T-helper 2 cell treated with Interferon-gamma antibody and Interleukin-4, amounts not matched to agents 5 μg/mL and 100 μg/mL, for 36 hours (primary cell): Measurements from ENCODE around the gene ZCCHC9.

Experiments
- DNase-seq: peaks from one replicate; pipeline ENCODE4 v3.0.0; 2021; ENCODE audit warnings: low spot score
- H3K27ac Mint-ChIP-seq: one replicate; pipeline ENCODE4 v1.8.0; 2021; ENCODE audit warnings: mild to moderate bottlenecking, mixed read lengths
- H3K27me3 Mint-ChIP-seq: one replicate; pipeline ENCODE4 v1.8.0; 2021; ENCODE audit warnings: low read depth, mixed read lengths
- H3K36me3 Mint-ChIP-seq: one replicate; pipeline ENCODE4 v1.8.0; 2021; ENCODE audit warnings: low read depth, mixed read lengths
- H3K4me1 Mint-ChIP-seq: one replicate; pipeline ENCODE4 v1.8.0; 2021; ENCODE audit warnings: low read depth, mixed read lengths
- H3K4me3 Mint-ChIP-seq: one replicate; pipeline ENCODE4 v1.8.0; 2022; ENCODE audit warnings: mild to moderate bottlenecking, moderate library complexity, mixed read lengths
- H3K9me3 Mint-ChIP-seq: one replicate; pipeline ENCODE4 v1.8.0; 2021; ENCODE audit warnings: mixed read lengths

The ZCCHC9 gene

DNA sequence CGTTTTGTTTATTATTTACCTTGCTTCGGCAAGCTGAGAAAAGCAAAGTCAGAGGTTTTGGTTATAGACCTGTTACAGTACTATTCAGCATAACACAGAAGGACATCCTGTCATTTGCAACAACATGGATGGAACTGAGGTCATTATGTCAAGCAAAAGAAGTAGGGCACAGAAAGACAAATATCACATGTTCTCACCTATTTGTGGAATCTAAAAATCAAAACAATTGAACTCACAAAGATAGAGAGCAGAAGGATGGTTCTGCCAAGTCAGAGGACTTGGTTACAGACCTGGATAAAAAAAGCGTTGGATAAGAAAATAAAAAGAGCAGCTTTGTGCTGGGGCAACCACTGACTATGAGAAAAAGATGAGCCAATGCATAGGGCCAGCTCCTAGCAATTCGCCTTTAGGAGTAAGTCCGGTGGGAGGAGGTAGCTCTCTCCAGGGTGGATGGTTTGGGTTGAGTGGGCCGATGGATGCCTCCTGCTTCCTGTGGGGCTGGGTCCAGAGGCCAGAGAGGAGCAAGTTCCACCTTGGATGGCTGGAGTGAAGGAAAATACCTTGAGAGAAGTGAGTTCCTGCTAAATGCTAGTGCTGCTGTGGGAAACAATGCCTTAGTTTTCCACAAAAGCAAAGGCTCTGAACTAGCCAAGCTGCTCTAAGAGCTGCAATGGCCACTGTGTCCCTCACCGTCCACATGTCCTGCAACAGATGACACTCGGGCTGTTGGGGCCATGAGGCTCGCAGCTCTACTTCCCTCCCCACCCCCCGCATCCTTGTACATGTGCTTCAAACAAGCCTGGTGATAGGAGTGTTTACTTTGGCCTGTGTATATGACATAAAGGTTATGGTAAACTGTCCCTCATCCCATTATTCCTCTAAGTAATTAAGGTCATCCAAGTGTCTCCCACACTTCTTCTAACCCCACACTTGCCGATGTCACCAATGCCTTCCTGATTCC lies 54.2 kb downstream of the ZCCHC9 start:
- Mint-ChIP-seq H3K4me1 (no peaks in the 10 kb centered on the region), H3K36me3 (no peaks in the 10 kb centered on the region), H3K27ac (no peak overlapping the region), H3K9me3 (no peaks in the 10 kb centered on the region), H3K27me3 (peaks cover 5% of the 10 kb centered on the region), H3K4me3 (no peak overlapping the region)
- no peak for DNase-seq

DNA sequence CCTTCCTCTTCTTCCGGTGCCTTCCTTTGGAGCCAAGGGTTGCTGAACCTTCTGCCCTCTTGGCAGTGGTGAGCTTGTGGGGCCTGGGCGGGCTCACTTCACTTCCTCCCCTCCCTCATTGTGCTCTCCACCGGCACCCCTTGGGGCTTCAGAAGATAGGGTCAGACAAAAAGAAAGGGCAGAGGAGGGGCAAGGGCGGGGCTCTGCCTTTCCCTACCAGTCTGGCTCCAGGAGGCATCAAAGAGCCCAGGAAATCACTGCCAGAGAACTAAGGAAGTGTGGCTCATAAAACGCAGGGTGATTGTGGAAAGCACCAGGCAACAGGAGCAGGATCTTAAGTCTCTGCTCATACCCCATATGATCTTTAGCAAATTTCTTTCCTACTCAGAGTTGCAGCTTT lies 57.7 kb downstream of the ZCCHC9 start:
- Mint-ChIP-seq H3K36me3 (no peaks in the 10 kb centered on the region), H3K4me1 (no peaks in the 10 kb centered on the region), H3K27ac (no peak overlapping the region), H3K9me3 (no peaks in the 10 kb centered on the region), H3K27me3 (peaks cover 2% of the 10 kb centered on the region), H3K4me3 (no peak overlapping the region)
- no peak for DNase-seq

GRCh38 chr5:81359881-81360280 lies 58.5 kb downstream of the ZCCHC9 start:
- H3K36me3 Mint-ChIP-seq = no peaks in the 10 kb centered on the region
- no peak for DNase-seq
- no peaks in the 10 kb centered on the region for H3K9me3 Mint-ChIP-seq
- H3K4me3 Mint-ChIP-seq = no peak overlapping the region
- H3K4me1 Mint-ChIP-seq = no peaks in the 10 kb centered on the region
- H3K27ac Mint-ChIP-seq = no peak overlapping the region
- H3K27me3 Mint-ChIP-seq = peaks cover 2% of the 10 kb centered on the region

DNA sequence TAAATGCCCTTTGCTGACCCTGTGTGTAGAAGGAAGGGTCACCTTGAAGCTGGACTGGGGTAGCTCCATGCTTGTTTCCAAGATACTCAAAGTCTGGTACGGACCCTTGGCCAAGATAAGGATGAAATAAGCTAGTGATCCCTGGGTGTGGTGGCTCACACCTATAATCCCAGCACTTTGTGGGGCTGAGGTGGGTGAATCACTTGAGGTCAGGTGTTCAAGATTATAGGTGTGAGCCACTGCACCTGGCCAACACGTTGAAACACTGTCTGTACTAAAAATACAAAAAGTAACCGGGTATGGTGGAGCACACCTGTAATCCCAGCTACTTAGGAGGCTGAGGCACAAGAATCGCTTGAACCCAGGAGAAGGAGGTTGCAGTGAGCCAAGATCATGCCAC lies 59.3 kb downstream of the ZCCHC9 start:
- Mint-ChIP-seq H3K4me1 (no peaks in the 10 kb centered on the region), H3K9me3 (no peaks in the 10 kb centered on the region), H3K27ac (no peak overlapping the region)

DNA sequence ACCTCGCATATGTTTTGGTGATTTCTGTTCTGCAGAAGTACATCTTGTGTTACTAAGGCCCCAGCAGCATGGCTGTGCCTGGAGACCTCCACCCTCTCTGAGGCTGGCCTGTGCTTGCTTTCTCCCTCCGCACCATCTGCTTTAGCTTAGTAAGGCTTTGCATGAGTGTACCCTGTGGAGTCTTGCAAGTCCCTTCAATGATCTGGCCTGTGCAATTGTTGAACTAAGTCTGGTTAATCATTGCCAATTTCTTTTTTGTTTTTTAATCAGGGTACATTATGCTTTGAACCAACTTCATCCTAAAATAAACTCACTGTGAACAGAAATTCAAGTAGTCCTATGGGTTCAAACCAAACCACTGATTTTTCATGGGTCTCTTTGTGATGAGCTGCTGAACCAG lies 60.2 kb downstream of the ZCCHC9 start:
- H3K4me3 Mint-ChIP-seq = no peak overlapping the region
- H3K36me3 Mint-ChIP-seq = no peaks in the 10 kb centered on the region
- peaks cover 9% of the 10 kb centered on the region for H3K27me3 Mint-ChIP-seq
- no peak overlapping the region for H3K27ac Mint-ChIP-seq
- H3K9me3 Mint-ChIP-seq = no peaks in the 10 kb centered on the region
- no peaks in the 10 kb centered on the region for H3K4me1 Mint-ChIP-seq
- no peak for DNase-seq

More for the DNA sequence above, 59.3 kb downstream of the ZCCHC9 start:
- DNase-seq = no peak
- Mint-ChIP-seq H3K27me3 (peaks cover 6% of the 10 kb centered on the region), H3K36me3 (no peaks in the 10 kb centered on the region), H3K4me3 (no peak overlapping the region)
